Spleen (tissue), 11 donors: ENCODE data around the gene A3GALT2. TPM values are rescaled to one million over a fixed set of nuclear protein-coding genes. Genes with fewer than 3 reads are reported as not detected.

Source experiments
- DNase-seq: peaks from one replicate; pipeline ENCODE4 v3.0.0-alpha.2; 2020
- H3K27ac ChIP-seq, 8 donors: fragments of 200-600 bp; sonication (generic) in 7 of 8; 1 replicate in 4 of 8; 2 replicates in 4 of 8; pipeline versions ENCODE4 v1.5.0 to v1.8.0; 2016 to 2021; ENCODE audit warnings: inconsistent platforms in 4 of 8, mild to moderate bottlenecking in 4 of 8, moderate library complexity in 1 of 8
- H3K27me3 ChIP-seq, 7 donors: fragments of 200-600 bp; sonication (generic) in 6 of 7; replicated peaks in 1 of 7; 1 replicate in 4 of 7; 2 replicates in 3 of 7; pipeline versions ENCODE4 v1.5.0 to v1.8.0; 2016 to 2021; ENCODE audit warnings: inconsistent platforms in 3 of 7, mild to moderate bottlenecking in 1 of 7
- H3K36me3 ChIP-seq, 6 donors: fragments of 200-600 bp; sonication (generic) in 5 of 6; 1 replicate in 4 of 6; 2 replicates in 2 of 6; pipeline versions ENCODE4 v1.5.0 to v1.8.0; 2016 to 2021; ENCODE audit warnings: inconsistent platforms in 2 of 6
- H3K4me1 ChIP-seq, 6 donors: fragments of 200-600 bp; sonication (generic) in 5 of 6; 1 replicate in 3 of 6; 2 replicates in 3 of 6; pipeline versions ENCODE4 v1.5.0 to v1.8.0; 2016 to 2021; ENCODE audit warnings: inconsistent platforms in 3 of 6
- H3K4me3 ChIP-seq, 8 donors: fragments of 200-600 bp; sonication (generic) in 7 of 8; 1 replicate in 4 of 8; 2 replicates in 4 of 8; pipeline versions ENCODE4 v1.5.0 to v1.8.0; 2016 to 2021; ENCODE audit warnings: inconsistent platforms in 4 of 8, mild to moderate bottlenecking in 4 of 8, moderate library complexity in 2 of 8
- H3K9me3 ChIP-seq, 8 donors: fragments of 200-600 bp; sonication (generic) in 7 of 8; 1 replicate in 4 of 8; 2 replicates in 4 of 8; pipeline versions ENCODE4 v1.5.0 to v1.8.0; 2016 to 2021; ENCODE audit warnings: inconsistent platforms in 4 of 8
- POLR2A ChIP-seq, 3 donors: fragments of 450-650 bp; IDR thresholded peaks; one replicate each; pipeline ENCODE4 v1.5.1; 2017; ENCODE audit warnings: antibody characterized with exemption in 3 of 3, mild to moderate bottlenecking in 1 of 3
- POLR2AphosphoS5 ChIP-seq, 3 donors: sonication (generic); formaldehyde crosslinking; IDR thresholded peaks; one replicate each; pipeline ENCODE4 v1.5.1; 2017; ENCODE audit warnings: antibody characterized with exemption in 3 of 3
- WGBS, 5 donors: extraction: QIAGEN DNeasy Blood & Tissue Kit in 3 of 5; methylation state at CpG; one replicate each; pipeline versions ENCODE4 v1.1.5 to v1.1.7; 2013 to 2018; 5-methylcytosine and 5-hydroxymethylcytosine counted together
- intact Hi-C: fragments of 100-400 bp; cut with DNase I; formaldehyde crosslinking; loops from one replicate; pipeline ENCODE4 v1.15.0; 2023; ENCODE audit warnings: low total_unique reads
- polyA plus RNA-seq, 3 donors: library from polyadenylated mRNA; stranded (reverse); fragments of 200-250 nt; gene quantifications; one replicate each; pipeline ENCODE4 v1.2.1, GENCODE V29; 2013
- total RNA-seq, 7 donors: library from RNA; depleted of rRNA in 3 of 7; stranded (reverse); fragments of >200 nt in 3 of 7; fragmentation: NEBNext Ultra II Directional in 4 of 7; extraction: Animal tissue kit (Norgen Biotek cat#: 25700) in 4 of 7; gene quantifications; one replicate each; pipeline versions ENCODE4 v1.1.0 to v1.2.1, GENCODE V29; 2016 to 2021
- TF ChIP-seq, protein P1 (sequence below), 11 experiments: fragments of 200-600 bp in 7 of 11; fragments of 450-650 bp in 4 of 11; sonication (generic) in 4 of 11; IDR thresholded peaks in 8 of 11; conservative IDR thresholded peaks in 3 of 11; 1 replicate in 7 of 11; 2 replicates in 4 of 11; pipeline versions ENCODE4 v1.4.0 to v1.8.0; 2016 to 2021; ENCODE audit warnings: antibody characterized with exemption in 11 of 11, inconsistent platforms in 4 of 11, mild to moderate bottlenecking in 1 of 11
- donor health status: healthy with polysubstance abuse.
- donor health status: DM: no; HTN: no; CAD: no; lungs with moderate emphysema.
- donor health status: DM: no; HTN: no; CAD: no.
- donor health status: Bipolar disorder and iron deficiency.
- donor health status: healthy.
- donor health status: DM: no; HTN: no; CAD: no.
- donor health status: DM: yes; HTN: yes; CAD: no.

The A3GALT2 gene
- total and polyA plus RNA-seq, 10 donors: 0.10 to 1.6 (median 0.47) TPM; not detected in 7

DNA sequence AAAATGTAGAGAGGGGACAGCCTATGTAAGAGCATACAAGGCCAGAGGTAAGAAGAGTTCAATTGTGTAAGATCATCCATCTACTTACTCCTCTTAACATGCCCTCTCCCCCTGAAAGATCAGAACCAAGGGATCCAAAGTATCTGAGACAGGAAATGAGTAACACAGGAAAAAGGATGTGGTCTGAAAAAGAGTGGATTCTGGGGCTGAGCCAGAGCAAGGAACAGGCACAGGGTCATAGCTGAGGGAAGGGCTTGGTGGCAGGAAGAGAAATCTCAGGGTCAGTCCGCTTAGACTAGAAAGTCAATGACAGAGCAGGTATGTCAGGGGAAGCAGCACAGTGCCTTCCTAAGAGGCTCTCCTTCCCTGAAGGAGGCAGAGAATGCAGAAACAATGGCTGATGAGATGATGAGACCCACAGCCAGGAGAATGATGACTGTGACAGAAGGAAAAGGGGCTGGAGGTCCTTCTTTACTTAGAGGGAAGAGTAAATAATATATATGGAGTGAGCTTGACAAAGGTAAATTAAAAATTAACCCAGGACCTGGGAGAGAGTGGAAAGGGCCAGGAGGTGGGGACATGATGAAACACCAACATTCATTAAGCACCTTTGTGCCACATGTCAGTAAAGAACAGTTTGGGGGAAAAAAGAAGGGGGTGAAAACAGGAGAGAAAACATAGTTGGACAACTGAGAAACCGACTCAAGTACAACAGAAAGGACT, 26.2 kb upstream of the A3GALT2 start:
- Histone ChIP-seq H3K4me1 (peaks cover 37 to 86% (median 73%) of the 10 kb centered on the region in 6 donors), H3K9me3 (no peaks in the 10 kb centered on the region), H3K27me3 (no peaks in the 10 kb centered on the region), H3K4me3 (peak overlapping the region; percentile 67 to 93 (median 82)), H3K27ac (peak overlapping the region; percentile 76 to 99 (median 98)), H3K36me3 (peaks cover 0 to 43% (median 4%) of the 10 kb centered on the region in 6 donors)
- TF ChIP-seq, protein P1, sequence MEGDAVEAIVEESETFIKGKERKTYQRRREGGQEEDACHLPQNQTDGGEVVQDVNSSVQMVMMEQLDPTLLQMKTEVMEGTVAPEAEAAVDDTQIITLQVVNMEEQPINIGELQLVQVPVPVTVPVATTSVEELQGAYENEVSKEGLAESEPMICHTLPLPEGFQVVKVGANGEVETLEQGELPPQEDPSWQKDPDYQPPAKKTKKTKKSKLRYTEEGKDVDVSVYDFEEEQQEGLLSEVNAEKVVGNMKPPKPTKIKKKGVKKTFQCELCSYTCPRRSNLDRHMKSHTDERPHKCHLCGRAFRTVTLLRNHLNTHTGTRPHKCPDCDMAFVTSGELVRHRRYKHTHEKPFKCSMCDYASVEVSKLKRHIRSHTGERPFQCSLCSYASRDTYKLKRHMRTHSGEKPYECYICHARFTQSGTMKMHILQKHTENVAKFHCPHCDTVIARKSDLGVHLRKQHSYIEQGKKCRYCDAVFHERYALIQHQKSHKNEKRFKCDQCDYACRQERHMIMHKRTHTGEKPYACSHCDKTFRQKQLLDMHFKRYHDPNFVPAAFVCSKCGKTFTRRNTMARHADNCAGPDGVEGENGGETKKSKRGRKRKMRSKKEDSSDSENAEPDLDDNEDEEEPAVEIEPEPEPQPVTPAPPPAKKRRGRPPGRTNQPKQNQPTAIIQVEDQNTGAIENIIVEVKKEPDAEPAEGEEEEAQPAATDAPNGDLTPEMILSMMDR (IDR thresholded peaks at IDR 0.05 in 8 of 11, conservative IDR thresholded peaks at IDR 0.05 in 3 of 11): peak in 1 of 11 experiments; percentile 12
- TF ChIP-seq POLR2A (IDR thresholded peaks at IDR 0.05) (peak in 2 of 3 donors; percentile 61 to 85), POLR2AphosphoS5 (IDR thresholded peaks at IDR 0.05) (peak; percentile 33 to 97 (median 47))
- intact Hi-C loops: no loop called here
- DNase-seq: no peak
- WGBS, 5 donors: 35 to 56% (median 42%) methylated on average over 2 of the region's 2 CpGs

GRCh38 chr1:33346533-33346926, 25.6 kb upstream of the A3GALT2 start:
- 55 to 63% (median 56%) methylated on average over 3 of the region's 3 CpGs for WGBS, 5 donors

DNA sequence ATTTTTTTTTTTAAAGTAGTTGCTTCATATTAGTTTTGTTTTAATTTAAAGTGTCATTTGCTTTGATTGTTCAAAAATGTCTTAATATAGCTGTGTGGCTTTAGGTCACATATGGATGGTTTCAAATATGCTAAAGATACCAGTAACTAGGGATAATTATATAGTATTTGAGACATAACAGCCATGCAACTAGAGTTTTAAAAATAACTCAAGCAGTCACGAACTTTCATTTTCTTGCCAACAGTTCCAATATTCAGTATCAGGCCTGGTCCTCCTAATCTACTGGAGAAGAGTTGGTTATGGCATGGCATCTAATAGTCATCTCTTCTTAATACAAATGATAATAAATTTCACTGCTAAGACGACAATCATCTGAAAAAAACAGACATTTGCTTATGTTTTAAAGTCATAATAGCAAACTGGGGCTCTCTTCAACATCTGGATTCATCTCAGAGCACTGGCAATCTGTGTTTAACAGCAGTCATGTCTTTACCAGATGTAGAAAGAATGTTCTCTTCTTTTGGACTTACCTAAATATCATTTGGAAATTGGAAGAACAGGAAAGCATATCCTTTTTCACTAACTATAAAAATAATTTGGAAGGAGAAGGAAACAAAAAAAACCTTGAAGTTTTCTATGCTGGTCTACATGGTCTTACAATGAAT, 24.1 kb upstream of the A3GALT2 start:
- H3K27ac ChIP-seq: peak overlapping the region in 7 of 8 donors; percentile 36 to 99 (median 98)
- TF ChIP-seq POLR2A (IDR thresholded peaks at IDR 0.05): no peak
- TF ChIP-seq, protein P1 (IDR thresholded peaks at IDR 0.05 in 8 of 11, conservative IDR thresholded peaks at IDR 0.05 in 3 of 11): no peak
- no peak for TF ChIP-seq POLR2AphosphoS5 (IDR thresholded peaks at IDR 0.05)
- peaks cover 0 to 63% (median 4%) of the 10 kb centered on the region in 6 donors for H3K36me3 ChIP-seq
- no peaks in the 10 kb centered on the region for H3K9me3 ChIP-seq
- 47 to 67% (median 64%) methylated on average over 2 of the region's 2 CpGs for WGBS, 5 donors
- no peak overlapping the region for H3K4me3 ChIP-seq
- intact Hi-C loops: no loop called here
- H3K27me3 ChIP-seq: no peaks in the 10 kb centered on the region
- H3K4me1 ChIP-seq: peaks cover 39 to 93% (median 83%) of the 10 kb centered on the region in 6 donors
- no peak for DNase-seq

More at GRCh38 chr1:33346533-33346926, 25.6 kb upstream of the A3GALT2 start:
- Histone ChIP-seq H3K27ac (peak overlapping the region; percentile 65 to 99 (median 98)), H3K4me3 (peak overlapping the region in 4 of 8 donors; percentile 73 to 93 (median 86)), H3K9me3 (no peaks in the 10 kb centered on the region), H3K36me3 (peaks cover 0 to 48% (median 4%) of the 10 kb centered on the region in 6 donors), H3K4me1 (peaks cover 41 to 92% (median 79%) of the 10 kb centered on the region in 6 donors), H3K27me3 (no peaks in the 10 kb centered on the region)
- intact Hi-C loops: no loop called here
- no peak for DNase-seq
- TF ChIP-seq, protein P1 (IDR thresholded peaks at IDR 0.05 in 8 of 11, conservative IDR thresholded peaks at IDR 0.05 in 3 of 11): no peak
- TF ChIP-seq POLR2AphosphoS5 (IDR thresholded peaks at IDR 0.05) (no peak), POLR2A (IDR thresholded peaks at IDR 0.05) (no peak)

GRCh38 chr1:33343539-33343938, 22.6 kb upstream of the A3GALT2 start:
- Histone ChIP-seq H3K36me3 (peaks cover 0 to 66% (median 4%) of the 10 kb centered on the region in 6 donors), H3K4me3 (peak overlapping the region in 1 of 8 donors; percentile 24), H3K9me3 (no peaks in the 10 kb centered on the region), H3K27me3 (no peaks in the 10 kb centered on the region), H3K4me1 (peaks cover 46 to 100% (median 94%) of the 10 kb centered on the region in 6 donors), H3K27ac (peak overlapping the region; percentile 31 to 99 (median 94))
- TF ChIP-seq POLR2A (IDR thresholded peaks at IDR 0.05) (no peak), POLR2AphosphoS5 (IDR thresholded peaks at IDR 0.05) (peak in 1 of 3 donors; percentile 39)
- TF ChIP-seq, protein P1 (IDR thresholded peaks at IDR 0.05 in 8 of 11, conservative IDR thresholded peaks at IDR 0.05 in 3 of 11): no peak
- 24 to 67% (median 37%) methylated on average over 5 of the region's 5 CpGs for WGBS, 5 donors
- intact Hi-C loops: no loop called here
- DNase-seq: no peak
